ENCODE measurements around the gene RASA4B. TPM values are rescaled to one million over a fixed set of nuclear protein-coding genes. Genes with fewer than 3 reads are reported as not detected.
"Not testable (repeated sequence)": the region's sequence is repeated elsewhere in the genome, so short reads cannot be mapped to it uniquely, and the experiment has no call there.

Gene RASA4B
- total RNA-seq, 3 donors from 2014 or later (not counting 1 experiment from before 2014, with no cell fraction given), result 2.4 to 14.3 (median 12.3) TPM

GRCh38 chr7:102516951-102517350 lies 626 bp downstream of the RASA4B start:
- H3K9me3 Mint-ChIP-seq; DNase-seq; H3K36me3 ChIP-seq (ENCODE audit: control insufficient read depth, insufficient read depth, low read length); H3K4me1 ChIP-seq (ENCODE audit: control insufficient read depth, insufficient read depth, low read length); intact Hi-C loops (cut with micrococcal nuclease); H3K9me3 ChIP-seq (ENCODE audit: control insufficient read depth, insufficient read depth, low read length); H3K27me3 Mint-ChIP-seq (ENCODE audit: low read depth in 2 of 2); H3K27me3 ChIP-seq (ENCODE audit: control insufficient read depth, insufficient read depth, low read length); H3K4me3 ChIP-seq (ENCODE audit: low read length); H3K4me3 Mint-ChIP-seq; ATAC-seq; H3K4me1 Mint-ChIP-seq; H3K36me3 Mint-ChIP-seq; H3K27ac Mint-ChIP-seq; H3K27ac ChIP-seq (ENCODE audit: low read length): not testable (repeated sequence)
- no CpG with 5 or more reads among the region's 10 CpGs for WGBS (ENCODE audit: insufficient coverage)

GRCh38 chr7:102515889-102516288 lies 1.7 kb downstream of the RASA4B start:
- DNase-seq; H3K27ac ChIP-seq (ENCODE audit: low read length); H3K27ac Mint-ChIP-seq; H3K27me3 Mint-ChIP-seq (ENCODE audit: low read depth in 2 of 2); H3K36me3 Mint-ChIP-seq; ATAC-seq; intact Hi-C loops (cut with micrococcal nuclease); H3K4me1 ChIP-seq (ENCODE audit: control insufficient read depth, insufficient read depth, low read length); H3K4me1 Mint-ChIP-seq; H3K9me3 Mint-ChIP-seq; H3K36me3 ChIP-seq (ENCODE audit: control insufficient read depth, insufficient read depth, low read length); H3K27me3 ChIP-seq (ENCODE audit: control insufficient read depth, insufficient read depth, low read length); H3K4me3 Mint-ChIP-seq; H3K9me3 ChIP-seq (ENCODE audit: control insufficient read depth, insufficient read depth, low read length); H3K4me3 ChIP-seq (ENCODE audit: low read length): not testable (repeated sequence)
- WGBS (ENCODE audit: insufficient coverage), result no CpG with 5 or more reads among the region's 3 CpGs

- no CpG with 5 or more reads among the region's 15 CpGs for WGBS (ENCODE audit: insufficient coverage)
- H3K9me3 ChIP-seq (ENCODE audit: control insufficient read depth, insufficient read depth, low read length); H3K36me3 ChIP-seq (ENCODE audit: control insufficient read depth, insufficient read depth, low read length); H3K4me1 ChIP-seq (ENCODE audit: control insufficient read depth, insufficient read depth, low read length); intact Hi-C loops (cut with micrococcal nuclease); H3K27me3 Mint-ChIP-seq (ENCODE audit: low read depth in 2 of 2); ATAC-seq; H3K9me3 Mint-ChIP-seq; H3K27ac ChIP-seq (ENCODE audit: low read length); H3K27ac Mint-ChIP-seq; H3K4me1 Mint-ChIP-seq; H3K27me3 ChIP-seq (ENCODE audit: control insufficient read depth, insufficient read depth, low read length); H3K4me3 ChIP-seq (ENCODE audit: low read length); H3K36me3 Mint-ChIP-seq; DNase-seq; H3K4me3 Mint-ChIP-seq: not testable (repeated sequence)
These were observed 2.5 kb downstream of the RASA4B start for GRCh38 chr7:102514881-102515721.

- H3K9me3 Mint-ChIP-seq; ATAC-seq; H3K27ac ChIP-seq (ENCODE audit: low read length); H3K27ac Mint-ChIP-seq; intact Hi-C loops (cut with micrococcal nuclease); H3K4me1 ChIP-seq (ENCODE audit: control insufficient read depth, insufficient read depth, low read length); H3K27me3 ChIP-seq (ENCODE audit: control insufficient read depth, insufficient read depth, low read length); H3K36me3 Mint-ChIP-seq; H3K4me3 ChIP-seq (ENCODE audit: low read length); H3K4me1 Mint-ChIP-seq; H3K9me3 ChIP-seq (ENCODE audit: control insufficient read depth, insufficient read depth, low read length); H3K36me3 ChIP-seq (ENCODE audit: control insufficient read depth, insufficient read depth, low read length); H3K27me3 Mint-ChIP-seq (ENCODE audit: low read depth in 2 of 2); H3K4me3 Mint-ChIP-seq: not testable (repeated sequence)
- peak; percentile 16 to 57 for DNase-seq
- 46% methylated on average over 5 of the region's 5 CpGs for WGBS (ENCODE audit: insufficient coverage)
These were observed 4.8 kb downstream of the RASA4B start for GRCh38 chr7:102512642-102513221.

GRCh38 chr7:102511860-102512522 lies 5.6 kb downstream of the RASA4B start:
- H3K27ac ChIP-seq (ENCODE audit: low read length); H3K27me3 Mint-ChIP-seq (ENCODE audit: low read depth in 2 of 2); intact Hi-C loops (cut with micrococcal nuclease); H3K9me3 ChIP-seq (ENCODE audit: control insufficient read depth, insufficient read depth, low read length); H3K27ac Mint-ChIP-seq; H3K4me3 Mint-ChIP-seq; H3K4me1 Mint-ChIP-seq; H3K27me3 ChIP-seq (ENCODE audit: control insufficient read depth, insufficient read depth, low read length); H3K4me3 ChIP-seq (ENCODE audit: low read length); H3K36me3 ChIP-seq (ENCODE audit: control insufficient read depth, insufficient read depth, low read length); H3K36me3 Mint-ChIP-seq; H3K4me1 ChIP-seq (ENCODE audit: control insufficient read depth, insufficient read depth, low read length); DNase-seq; H3K9me3 Mint-ChIP-seq: not testable (repeated sequence)
- peak; percentile 62 to 80 (median 71) for ATAC-seq
- no CpG with 5 or more reads among the region's 30 CpGs for WGBS (ENCODE audit: insufficient coverage)

GRCh38 chr7:102510575-102510974 lies 7.0 kb downstream of the RASA4B start:
- H3K36me3 Mint-ChIP-seq; H3K9me3 ChIP-seq (ENCODE audit: control insufficient read depth, insufficient read depth, low read length); H3K36me3 ChIP-seq (ENCODE audit: control insufficient read depth, insufficient read depth, low read length); H3K27me3 Mint-ChIP-seq (ENCODE audit: low read depth in 2 of 2); H3K9me3 Mint-ChIP-seq; H3K27ac ChIP-seq (ENCODE audit: low read length); H3K27ac Mint-ChIP-seq; H3K4me3 Mint-ChIP-seq; H3K27me3 ChIP-seq (ENCODE audit: control insufficient read depth, insufficient read depth, low read length); H3K4me1 Mint-ChIP-seq; intact Hi-C loops (cut with micrococcal nuclease); ATAC-seq; H3K4me3 ChIP-seq (ENCODE audit: low read length); H3K4me1 ChIP-seq (ENCODE audit: control insufficient read depth, insufficient read depth, low read length): not testable (repeated sequence)
- 95% methylated on average over 4 of the region's 8 CpGs for WGBS (ENCODE audit: insufficient coverage)
- peak in 1 of 2 donors; percentile 18 for DNase-seq

GRCh38 chr7:102507410-102508088 lies 10.0 kb downstream of the RASA4B start:
- WGBS (ENCODE audit: insufficient coverage), result no CpG with 5 or more reads among the region's 8 CpGs
- ATAC-seq; H3K27me3 ChIP-seq (ENCODE audit: control insufficient read depth, insufficient read depth, low read length); H3K27ac Mint-ChIP-seq; H3K4me3 Mint-ChIP-seq; H3K9me3 Mint-ChIP-seq; DNase-seq; H3K36me3 Mint-ChIP-seq; H3K27me3 Mint-ChIP-seq (ENCODE audit: low read depth in 2 of 2); H3K27ac ChIP-seq (ENCODE audit: low read length); H3K4me1 ChIP-seq (ENCODE audit: control insufficient read depth, insufficient read depth, low read length); intact Hi-C loops (cut with micrococcal nuclease); H3K9me3 ChIP-seq (ENCODE audit: control insufficient read depth, insufficient read depth, low read length); H3K4me3 ChIP-seq (ENCODE audit: low read length); H3K36me3 ChIP-seq (ENCODE audit: control insufficient read depth, insufficient read depth, low read length); H3K4me1 Mint-ChIP-seq: not testable (repeated sequence)
